ENCODE results near the gene LY86.

DNA sequence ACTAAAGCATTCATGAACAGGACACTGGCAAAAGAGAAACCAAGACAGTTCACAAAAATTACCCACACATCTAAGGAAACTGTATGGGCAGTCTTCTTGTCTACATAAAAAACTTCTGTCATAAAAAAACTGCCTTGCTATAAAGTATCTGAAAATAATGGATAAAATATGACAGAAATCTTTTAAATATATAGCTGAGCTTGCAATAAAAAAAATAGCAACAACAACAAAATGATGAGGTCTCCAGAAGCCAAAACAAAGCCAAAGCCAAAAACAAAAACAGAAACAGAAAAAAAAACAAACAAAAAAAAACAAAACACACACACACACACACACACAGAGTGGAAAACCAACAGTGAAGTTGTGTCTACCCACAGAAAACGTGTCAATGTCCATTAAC is 14.8 kb downstream of the LY86 start:
- TF ChIP-seq, protein P1, sequence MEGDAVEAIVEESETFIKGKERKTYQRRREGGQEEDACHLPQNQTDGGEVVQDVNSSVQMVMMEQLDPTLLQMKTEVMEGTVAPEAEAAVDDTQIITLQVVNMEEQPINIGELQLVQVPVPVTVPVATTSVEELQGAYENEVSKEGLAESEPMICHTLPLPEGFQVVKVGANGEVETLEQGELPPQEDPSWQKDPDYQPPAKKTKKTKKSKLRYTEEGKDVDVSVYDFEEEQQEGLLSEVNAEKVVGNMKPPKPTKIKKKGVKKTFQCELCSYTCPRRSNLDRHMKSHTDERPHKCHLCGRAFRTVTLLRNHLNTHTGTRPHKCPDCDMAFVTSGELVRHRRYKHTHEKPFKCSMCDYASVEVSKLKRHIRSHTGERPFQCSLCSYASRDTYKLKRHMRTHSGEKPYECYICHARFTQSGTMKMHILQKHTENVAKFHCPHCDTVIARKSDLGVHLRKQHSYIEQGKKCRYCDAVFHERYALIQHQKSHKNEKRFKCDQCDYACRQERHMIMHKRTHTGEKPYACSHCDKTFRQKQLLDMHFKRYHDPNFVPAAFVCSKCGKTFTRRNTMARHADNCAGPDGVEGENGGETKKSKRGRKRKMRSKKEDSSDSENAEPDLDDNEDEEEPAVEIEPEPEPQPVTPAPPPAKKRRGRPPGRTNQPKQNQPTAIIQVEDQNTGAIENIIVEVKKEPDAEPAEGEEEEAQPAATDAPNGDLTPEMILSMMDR (IDR thresholded peaks at IDR 0.05; ENCODE audit: insufficient read depth, low read length, poor library complexity, severe bottlenecking): no peak
- TF ChIP-seq EZH2phosphoT487 (conservative IDR thresholded peaks at IDR 0.05; ENCODE audit: low read length): no peak

Data from SU-DHL-6 (cell line).